ENCODE data around the gene NCK2. TPM values are rescaled to one million over a fixed set of nuclear protein-coding genes. Genes with fewer than 3 reads are reported as not detected.
"Not testable (repeated sequence)": the region's sequence is repeated elsewhere in the genome, so short reads cannot be mapped to it uniquely, and the experiment has no call there.

The NCK2 gene
- polyA plus RNA-seq, 3 donors, result 60.5 to 72.6 (median 65.2) TPM

DNA sequence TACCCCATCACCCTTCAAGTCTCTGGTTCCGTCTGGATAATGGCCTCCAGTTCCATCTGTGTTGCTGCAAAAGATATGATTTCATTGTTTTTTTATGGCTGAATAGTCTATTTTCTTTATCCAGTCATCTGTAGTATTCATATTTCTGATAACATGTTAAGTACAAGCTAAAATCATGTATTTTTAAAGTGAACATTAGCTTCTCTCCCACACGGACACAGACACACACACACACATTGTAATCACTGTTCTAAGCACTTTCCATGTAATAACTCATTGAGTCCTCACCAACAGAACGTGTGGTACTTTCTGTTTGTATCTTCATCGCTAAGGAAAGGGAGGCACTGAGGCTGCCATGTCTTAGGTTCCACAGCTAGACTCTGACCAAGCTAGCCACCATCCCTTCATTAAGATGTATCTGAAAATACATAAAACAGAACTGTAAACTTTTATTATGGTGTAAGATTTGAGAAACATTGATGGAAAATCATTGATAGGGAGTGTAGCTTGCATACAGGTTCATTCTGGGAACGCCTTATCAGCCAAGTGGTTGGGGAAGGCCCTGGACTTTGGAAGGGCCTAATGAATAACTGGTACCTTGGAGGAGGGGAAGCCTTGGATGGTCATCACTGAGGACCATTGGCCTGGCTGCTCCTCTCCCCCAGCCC is 8.1 kb downstream of the NCK2 start:
- no peak for DNase-seq

DNA sequence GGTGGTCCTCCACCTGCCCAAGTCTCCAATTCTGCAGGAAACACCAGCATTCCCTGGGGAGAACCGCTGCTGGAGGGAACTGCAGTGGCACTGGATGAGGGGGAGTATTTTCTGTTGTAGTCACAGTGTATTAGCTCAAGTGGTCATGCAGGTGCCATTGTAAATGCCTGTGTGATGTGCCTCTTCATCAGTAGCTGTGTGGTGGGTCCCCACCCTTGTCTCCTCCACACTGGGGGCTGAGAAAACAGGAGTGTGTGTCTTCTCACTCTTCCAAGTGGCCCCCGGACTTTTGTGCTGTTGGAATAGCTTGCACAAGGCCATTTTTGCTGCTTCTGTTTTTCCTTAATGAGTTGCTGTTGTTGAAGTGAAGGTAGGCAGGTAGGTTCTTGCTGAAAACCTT is 8.7 kb downstream of the NCK2 start:
- DNase-seq, result no peak

DNA sequence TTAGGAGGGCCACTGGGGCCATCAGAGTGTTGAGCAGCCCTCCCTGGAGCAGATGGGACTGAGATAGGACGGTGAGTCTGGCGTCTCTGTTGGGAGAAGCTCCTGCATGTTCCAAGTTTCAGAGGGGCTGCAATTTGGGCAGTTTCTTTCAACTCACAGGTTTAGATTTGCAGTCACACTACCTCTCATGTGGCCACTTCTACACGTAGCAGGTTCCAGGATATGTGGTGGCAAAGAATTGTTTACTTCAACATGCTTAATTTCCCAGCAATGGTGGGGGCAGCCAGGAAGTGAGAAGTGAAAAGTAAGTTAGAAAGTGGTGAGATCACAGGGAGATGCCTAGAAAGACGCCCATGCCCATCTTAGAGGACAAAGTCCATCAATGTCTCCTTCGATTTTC is 9.3 kb downstream of the NCK2 start:
- no peak for DNase-seq

DNA sequence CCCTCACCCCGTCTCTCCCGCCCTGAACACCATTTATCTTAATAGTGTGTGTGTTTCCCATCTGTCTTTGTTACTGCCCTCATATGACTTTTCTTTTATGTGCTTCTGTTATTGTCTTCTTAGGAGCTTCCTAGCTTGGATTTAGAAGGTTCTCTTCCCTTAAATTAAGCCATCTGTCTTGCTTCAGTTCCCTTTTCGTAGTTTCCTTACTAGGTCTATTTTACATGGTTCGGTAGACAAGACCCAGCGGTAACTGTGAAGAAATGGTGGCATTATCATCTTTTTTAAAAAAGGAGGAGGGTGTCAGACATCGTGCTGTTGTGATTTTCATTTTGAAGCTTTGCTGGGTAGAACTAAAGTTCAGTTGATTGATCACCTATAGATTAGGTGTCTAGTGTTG is 10.3 kb downstream of the NCK2 start:
- no peak for DNase-seq

DNA sequence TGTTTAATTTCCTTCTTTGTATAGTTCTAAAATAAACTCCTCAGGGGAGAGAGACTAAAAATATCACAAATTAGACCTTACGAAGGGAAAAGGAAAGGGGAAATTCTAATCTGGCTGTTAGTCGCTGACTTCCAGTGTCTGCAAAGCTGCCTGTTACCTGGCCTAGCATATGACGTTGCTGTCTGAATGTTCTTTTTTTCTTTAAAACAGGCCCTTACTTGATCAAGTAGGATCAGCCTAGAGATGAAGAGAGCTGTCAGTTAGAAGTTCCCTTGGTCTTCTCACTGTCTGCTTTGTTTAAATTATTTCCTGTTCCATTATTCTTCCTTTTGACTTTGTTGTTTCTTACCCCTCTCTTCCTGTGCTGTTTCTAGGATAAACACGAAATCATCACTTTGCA is 11.2 kb downstream of the NCK2 start:
- DNase-seq, result no peak

DNA sequence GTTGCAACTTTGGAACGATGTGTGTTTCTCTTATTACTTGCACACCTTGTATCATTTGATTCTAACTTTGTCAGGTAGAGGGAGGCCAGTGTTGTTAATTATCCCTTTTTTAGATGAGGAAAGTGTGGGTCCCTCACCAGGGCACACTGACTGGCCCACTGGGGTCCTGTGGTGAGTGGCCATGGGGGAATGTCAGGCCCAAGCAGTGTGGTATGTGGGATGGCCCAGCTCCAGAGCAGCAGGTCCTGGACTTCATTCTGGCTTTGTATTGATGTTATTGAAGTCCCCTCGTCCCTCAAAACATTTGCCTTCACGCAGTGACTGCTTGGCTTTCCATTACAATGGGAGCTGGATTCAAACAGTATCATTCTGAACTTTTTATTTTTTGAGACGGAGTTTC is 11.7 kb downstream of the NCK2 start:
- DNase-seq, result no peak

DNA sequence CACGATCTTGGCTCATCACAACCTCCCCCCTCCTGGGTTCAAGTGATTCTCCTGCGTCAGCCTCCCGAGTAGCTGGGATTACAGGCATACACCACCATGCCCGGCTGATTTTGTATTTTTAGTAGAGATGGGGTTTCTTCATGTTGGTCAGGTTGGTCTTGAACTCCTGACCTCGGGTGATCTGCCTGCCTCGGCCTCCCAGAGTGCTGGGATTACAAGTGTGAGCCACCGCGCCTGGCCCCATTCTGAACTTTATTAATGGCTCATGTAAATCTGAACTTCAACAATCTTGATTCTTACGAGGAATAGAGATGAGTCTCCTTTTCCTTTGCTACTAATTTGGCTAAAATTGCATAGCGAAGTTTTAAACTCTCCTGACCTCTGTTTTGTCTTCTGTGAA is 12.2 kb downstream of the NCK2 start:
- not testable (repeated sequence) for DNase-seq

DNA sequence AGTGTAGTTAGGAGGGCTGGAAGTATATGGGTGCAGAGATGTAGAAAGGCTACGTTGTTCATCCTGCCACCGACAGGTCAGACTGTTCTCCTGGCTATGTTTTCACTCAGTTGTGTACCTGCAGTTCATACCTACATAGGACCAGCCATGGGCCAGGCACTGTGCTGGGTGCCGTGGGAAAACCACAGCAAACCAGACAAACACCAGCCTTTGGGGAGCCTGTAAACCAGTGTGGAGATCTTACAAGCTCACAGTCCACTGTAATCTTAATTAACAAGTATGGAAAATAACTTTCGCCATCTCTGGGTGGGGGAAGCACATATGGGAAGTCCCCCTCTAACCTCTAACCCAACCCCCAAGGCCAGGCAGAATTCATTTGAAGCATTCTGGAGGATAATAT is 12.7 kb downstream of the NCK2 start:
- DNase-seq, result no peak

DNA sequence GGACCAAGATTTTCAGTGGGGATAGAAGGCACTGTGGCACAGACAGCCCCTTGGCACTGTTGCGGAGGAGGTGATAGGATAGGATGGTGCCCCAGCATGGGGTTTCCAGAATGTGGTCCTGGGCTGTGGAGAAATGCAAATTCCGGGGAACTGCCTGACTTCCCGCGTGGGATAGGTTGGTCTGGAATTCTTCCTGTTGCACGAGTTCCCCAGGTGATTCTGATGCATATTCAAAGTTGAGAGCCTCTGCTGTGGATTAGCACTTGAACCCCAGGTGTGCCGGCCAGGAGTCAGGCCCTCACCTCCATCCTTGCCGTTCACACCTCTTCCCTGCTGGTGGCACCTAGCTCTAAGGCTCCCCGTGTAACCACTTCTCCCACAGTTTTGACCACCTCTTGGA is 15.5 kb downstream of the NCK2 start:
- DNase-seq, result no peak

DNA sequence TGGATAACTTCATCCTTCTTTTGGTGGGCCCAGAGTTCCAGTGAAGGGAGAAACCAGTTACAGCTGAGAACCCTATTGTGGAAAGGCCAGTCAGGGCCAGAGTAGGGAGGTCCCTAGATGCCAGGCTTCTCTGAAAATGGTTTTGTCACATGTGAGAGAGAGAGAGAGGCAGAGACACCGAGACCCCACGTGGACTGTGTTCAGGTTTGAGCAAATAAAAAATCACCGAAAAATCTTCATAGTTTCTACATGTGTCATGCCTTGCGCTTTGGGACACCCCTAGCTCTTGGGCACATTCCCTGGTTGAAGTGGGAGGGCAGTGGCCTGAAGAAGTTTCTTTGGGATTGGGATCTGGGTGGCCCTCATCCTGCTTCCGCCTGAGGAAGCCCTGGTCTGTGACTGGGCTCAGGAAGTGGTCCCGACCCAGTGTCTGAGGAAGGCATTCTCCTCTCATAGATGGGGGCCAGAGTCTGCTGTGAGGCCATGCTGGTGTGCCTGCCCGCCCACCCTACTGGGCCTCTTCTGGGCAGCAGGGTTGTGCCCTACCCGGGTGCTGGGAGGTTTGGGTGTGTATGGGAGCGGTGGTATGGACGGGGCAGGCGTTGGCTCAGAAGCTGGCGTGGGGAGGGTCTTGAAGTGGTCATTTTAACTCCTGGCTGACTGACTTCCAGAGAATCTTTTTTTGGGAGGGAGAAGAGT is 16.1 kb downstream of the NCK2 start:
- DNase-seq, result no peak

DNA sequence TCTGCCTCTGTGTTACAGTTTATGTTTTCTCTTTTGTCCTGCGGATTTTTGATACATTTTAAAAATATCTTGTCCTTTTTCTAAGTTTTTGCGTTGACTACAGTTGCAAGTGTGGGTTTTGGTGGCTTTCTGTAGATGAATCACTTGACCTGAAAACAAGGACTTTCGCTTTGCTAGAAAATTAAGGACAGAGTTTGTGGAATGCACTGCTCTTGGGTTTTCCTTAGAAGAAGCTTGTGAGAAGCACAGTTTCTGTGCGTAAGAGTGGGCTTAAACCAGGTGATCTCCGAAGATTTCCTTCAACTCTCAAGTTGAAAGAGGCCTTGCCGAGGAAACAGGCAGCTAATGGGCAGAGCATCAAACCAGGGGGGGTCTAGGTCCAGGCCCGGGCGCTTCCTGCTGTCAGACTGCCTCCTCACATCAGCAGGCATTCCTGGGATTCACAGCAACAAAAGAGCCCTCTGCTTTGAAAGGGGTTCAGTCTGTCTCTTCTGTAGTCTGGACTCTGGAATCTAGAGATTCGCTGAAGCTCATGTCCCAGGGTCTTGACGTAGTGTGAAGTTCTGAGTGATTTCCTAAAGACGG is 17.3 kb downstream of the NCK2 start:
- no peak for DNase-seq

DNA sequence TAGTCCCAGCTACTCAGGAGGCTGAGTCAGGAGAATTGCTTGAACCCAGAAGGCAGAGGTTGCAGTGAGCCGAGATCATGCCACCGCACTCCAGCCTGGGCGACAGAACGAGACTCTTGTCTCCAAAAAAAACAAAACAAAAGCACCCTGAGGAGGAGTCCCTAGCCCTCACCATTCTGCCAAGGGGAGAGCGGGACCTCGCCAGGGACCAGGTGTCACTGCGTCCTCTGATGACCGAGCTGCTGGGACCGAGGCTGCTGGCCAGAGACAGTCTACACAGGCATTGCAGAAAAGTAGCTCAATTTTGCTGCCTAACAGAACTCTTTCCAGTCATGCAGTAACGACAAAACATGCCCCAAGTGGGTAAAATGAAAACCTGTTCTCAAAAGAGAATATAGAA is 18.4 kb downstream of the NCK2 start:
- no peak for DNase-seq

DNA sequence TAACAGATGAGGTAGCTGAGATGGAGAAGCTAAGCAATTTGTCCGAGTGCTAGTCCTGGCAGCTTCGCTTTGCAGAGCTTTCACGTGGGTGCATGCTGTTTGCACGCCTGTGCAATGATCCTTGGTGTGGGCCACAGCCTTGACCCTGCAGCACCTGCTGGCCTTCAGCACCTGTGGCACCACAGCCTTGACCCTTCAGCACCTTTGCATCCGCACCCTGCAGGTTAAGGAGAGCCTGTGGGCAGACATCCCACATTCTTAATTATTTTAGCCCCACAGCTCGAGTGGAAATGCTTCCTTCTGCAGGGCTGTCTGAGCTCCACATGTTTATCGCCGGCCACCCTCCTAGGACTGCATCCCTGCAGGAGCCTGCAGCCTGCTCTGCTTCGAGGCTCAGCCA is 19.3 kb downstream of the NCK2 start:
- no peak for DNase-seq

DNA sequence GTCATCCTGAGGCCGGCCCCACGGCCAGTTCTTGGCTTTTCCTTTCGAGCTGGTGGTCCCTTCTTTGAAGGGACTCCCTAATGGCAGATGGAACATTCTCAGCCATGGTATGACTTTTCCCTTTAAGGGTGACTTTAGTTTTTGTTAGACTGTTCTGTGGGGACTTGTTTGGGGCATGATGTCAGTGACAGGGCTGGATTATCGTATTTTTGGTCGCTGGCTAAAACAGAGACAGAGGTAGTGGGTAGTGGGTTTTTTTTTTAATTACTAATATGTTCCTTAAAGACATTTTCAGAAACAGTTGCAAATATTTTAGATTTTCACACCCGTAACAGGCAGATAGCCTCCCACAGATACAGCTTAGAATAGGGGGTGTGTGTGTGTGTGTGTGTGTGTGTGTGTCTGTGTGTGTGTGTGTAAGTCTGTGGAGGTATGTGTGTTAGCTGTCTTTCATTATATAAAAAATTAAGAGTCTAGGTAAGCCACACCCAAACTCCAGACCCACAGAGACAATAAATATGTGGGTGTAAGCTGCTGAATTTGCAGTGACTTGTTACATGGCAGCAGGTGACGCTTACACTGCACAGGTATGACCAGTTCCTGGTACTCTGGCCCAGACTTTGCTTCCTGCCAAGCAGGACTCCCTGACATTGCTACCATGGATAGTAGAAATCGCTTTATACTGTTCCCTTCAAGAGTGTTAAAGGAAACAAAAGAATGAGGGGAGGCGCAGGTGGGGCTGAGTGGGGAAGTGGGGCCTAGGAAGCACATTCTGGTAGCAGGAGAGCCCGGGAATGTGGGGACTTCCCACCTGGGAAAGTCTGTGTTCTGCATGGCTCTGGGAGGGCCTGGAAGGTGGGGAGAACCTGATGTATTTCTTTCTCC is 20.9 kb downstream of the NCK2 start:
- DNase-seq, result no peak

DNA sequence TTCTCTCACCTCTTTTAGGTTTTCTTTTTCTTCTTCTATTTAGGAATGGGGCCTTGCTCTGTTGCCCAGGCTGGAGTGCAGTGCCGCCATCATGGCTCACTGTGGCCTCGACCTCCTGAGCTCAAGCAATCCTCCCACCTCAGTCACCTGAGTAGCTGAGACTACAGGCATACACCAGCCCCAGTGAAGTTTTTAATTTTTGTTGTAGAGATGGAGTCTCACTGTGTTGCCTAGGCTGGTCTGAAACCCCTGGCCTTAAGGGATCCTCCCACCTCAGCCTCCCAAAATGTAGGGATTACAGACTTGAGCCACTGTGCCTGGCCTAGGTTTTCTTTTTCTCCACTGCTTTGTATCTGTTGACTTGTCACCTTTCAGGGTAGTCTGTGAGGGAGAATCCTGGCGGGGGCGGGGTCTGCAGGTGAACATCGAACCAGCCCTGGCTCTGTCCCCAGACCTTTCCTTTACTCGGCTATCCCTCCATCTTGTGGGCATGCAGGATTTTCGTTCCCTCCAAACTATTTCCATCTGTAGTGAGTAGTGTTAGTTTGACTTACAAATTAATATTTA is 21.7 kb downstream of the NCK2 start:
- no peak for DNase-seq

DNA sequence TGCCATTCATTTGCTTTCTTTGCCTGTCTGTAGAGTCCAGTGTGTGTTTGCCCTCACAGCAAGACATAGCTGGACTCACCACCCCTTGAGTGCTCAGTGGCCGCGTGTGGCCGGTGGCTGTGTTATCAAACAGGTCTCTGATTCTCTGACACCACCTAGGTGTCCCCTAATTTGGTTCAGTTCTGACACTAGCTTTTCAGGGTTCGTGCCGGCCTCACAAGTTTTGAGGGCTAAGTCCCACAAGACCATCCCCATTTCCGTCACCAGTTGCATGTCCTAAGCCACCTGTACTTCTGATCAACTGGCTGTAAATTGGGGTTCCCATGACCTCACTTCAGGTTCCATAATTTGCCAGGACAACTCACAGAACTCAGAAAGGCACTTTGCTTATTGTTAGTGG is 23.5 kb downstream of the NCK2 start:
- no peak for DNase-seq

DNA sequence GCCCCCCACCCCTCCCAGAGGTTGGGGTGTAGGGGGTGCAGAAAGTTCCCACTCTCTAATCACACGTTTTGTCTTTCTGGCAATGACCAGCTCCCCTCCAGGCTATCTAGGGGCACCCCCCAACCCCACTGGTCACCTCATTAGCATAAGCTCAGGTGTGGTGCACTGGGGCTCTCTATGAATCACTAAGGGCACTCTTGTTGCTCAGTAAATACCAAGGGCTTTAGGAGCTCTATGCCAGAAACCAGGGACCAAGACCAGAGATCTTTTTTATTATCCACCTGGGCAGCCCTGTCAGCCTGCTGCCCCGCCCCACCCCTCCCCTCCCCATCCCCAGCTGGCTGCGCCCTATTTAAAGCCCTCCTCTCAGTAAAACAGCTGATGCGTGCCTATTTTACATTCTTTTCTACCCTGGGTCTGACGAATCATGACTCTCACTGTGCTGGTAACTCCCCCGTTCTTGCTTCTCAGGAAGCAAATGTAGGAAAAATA is 24.3 kb downstream of the NCK2 start:
- peak; percentile 58 for DNase-seq

DNA sequence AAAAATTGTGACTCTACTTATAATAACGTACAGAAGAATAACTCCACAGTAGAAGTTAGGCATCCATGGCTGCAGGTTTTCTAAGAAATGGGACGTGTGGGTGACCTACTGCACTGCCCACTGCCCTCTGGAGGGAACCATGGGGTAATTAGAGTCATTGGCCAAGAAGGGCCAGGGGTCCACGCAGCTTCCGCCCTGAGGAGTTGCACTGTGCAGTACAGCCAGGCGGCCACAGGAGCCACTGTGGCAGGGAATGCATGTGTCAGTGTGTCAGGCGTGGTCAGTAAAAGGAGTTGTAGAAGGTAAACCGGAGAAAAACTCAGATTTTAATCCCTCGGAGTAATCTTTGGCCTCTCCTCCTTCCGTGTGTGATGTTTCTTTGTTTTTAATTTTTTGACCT is 24.8 kb downstream of the NCK2 start:
- no peak for DNase-seq

DNA sequence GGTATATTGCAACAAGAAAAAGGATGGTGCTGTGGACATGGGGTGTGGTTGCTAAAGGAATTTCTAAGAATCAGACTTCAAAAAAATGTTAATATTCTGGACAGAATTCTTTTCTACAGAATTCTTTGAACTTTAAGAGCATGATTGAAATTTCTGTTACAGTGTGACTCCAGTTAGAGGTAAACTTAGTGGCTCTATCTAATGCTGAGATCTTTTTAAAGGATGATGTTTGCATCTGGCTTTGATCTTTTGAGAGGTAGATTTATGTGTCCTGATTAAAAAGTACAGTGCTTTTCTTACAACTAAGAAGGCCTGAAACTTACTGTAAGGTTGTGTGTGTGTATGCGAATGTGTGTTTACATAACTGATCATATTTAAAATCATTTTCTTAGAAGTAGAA is 25.4 kb downstream of the NCK2 start:
- no peak for DNase-seq

DNA sequence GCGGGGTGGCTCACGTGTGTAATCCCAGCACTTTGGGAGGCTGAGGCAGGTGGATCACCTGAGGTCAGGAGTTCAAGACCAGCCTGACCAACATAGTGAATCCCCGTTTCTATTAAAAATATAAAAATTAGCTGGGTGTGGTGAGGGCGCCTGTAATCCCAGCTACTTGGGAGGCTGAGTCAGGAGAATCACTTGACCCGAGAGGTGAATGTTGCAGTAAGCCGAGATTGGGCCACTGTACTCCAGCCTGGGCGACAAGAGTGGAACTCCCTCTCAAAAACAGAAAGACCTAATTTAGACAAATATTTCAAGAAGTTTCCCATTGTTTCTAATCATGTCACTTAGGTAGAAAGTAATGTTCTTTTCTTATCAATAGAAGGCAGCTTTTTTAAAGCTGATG is 26.6 kb downstream of the NCK2 start:
- not testable (repeated sequence) for DNase-seq

DNA sequence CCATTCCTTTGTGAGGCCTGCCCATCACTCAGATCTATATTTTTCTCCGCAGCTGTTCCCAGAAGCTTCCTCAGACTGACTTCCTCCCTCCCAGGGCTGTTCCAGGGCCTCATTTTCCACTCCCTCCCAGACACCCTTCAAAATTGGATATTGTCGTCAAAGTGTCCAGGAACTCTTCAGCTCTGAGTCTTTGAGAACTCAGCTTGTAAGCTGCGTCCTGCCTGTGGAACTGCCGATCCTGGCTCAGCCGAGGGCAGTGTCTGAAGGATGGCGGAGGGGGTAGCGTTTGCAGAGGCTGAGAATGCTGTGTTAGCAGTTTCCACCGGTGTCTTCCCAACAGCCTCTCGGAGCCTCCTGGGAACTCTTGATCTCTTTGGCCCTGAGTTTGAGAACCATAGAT is 27.1 kb downstream of the NCK2 start:
- no peak for DNase-seq

DNA sequence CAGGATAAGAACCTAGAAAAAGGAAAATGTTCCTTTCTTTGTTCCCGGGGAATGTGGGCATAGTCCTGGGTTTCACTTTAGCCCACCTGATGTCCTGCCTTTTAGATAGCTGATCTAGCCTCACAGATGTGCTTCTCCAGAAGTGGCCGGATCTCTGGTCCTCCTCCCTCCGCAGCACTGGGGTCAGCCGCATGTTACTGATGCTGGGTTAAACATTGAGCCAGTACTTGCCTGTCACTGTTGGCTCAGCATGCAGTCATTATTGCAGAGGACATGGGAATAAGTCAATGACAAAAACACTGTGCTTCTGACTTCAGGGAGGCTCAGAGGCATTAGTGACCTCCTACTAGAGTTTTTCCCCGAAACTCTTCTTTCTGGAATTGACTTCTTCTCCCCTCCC is 27.6 kb downstream of the NCK2 start:
- no peak for DNase-seq

All from renal pelvis (tissue), 4 donors.